HCT116 (cell line): ENCODE measurements around the gene FGD5. TPM values are rescaled to one million over a fixed set of nuclear protein-coding genes. Genes with fewer than 3 reads are reported as not detected.

Experiments used
- ATAC-seq: fragments of 200-7000 bp; cut with Tn5 transposase; 2 replicates; pipeline ENCODE4 v1.9.1; 2020; ENCODE audit warnings: mild to moderate bottlenecking, moderate library complexity
- BruUV-seq: library from RNA; stranded (reverse); fragments of 400-500 nt; replicated peaks from 2 replicates; lab custom pipeline; 2021; lab: Mats Ljungman, UMichigan
- CTCF ChIA-PET: fragments of 300-600 bp; sonication (Branson Sonifier 250); formaldehyde crosslinking; loops from one replicate; lab custom pipeline; 2021; ENCODE audit warnings: antibody characterized with exemption; lab: Charles Lee
- POLR2A ChIA-PET: fragments of 300-600, 350-600 bp; sonication (Branson Sonifier 250); formaldehyde crosslinking; loops from one replicate; lab custom pipeline; 2021; ENCODE audit warnings: antibody characterized with exemption; lab: Charles Lee
- RAD21 ChIA-PET, 2 experiments: fragments of 300-600 bp; sonication (Branson Sonifier 250); formaldehyde crosslinking; loops; one replicate each; lab custom pipeline; 2023; ENCODE audit warnings: low total read pairs in 2 of 2; ENCODE audit not compliant: uncharacterized antibody in 2 of 2, unreplicated experiment in 2 of 2, low non-redundant PET in 1 of 2; lab: Charles Lee
- DNase-seq: peaks from one replicate; pipeline ENCODE4 v3.0.0-alpha.2; 2010; ENCODE audit warnings: low read depth, low spot score
- H2AFZ ChIP-seq: fragments of 200-600 bp; shearing (Covaris generic), sonication (generic); 2 replicates; pipeline ENCODE4 v1.6.1; 2017; ENCODE audit warnings: low read depth, mixed run types, mixed read lengths, antibody characterized with exemption, low read length; ENCODE audit not compliant: poor library complexity, severe bottlenecking
- H3K27ac ChIP-seq: 2 replicates; pipeline ENCODE4 v1.5.1; 2012; ENCODE audit warnings: low read depth, low read length
- H3K27me3 ChIP-seq: fragments of 200-600 bp; sonication (generic); 2 replicates; pipeline ENCODE4 v1.6.1; 2016; ENCODE audit warnings: mixed run types, low read length, mixed read lengths; ENCODE audit not compliant: insufficient read depth
- H3K36me3 ChIP-seq, 2 experiments: fragments of 200-500 bp in 1 of 2; fragments of 200-600 bp in 1 of 2; sonication (Bioruptor generic) in 1 of 2; sonication (generic) in 1 of 2; 2 replicates each; pipeline versions ENCODE4 v1.5.1 to v1.6.1; 2014 to 2016; ENCODE audit warnings: low read length in 2 of 2, inconsistent platforms in 1 of 2, mixed read lengths in 1 of 2, mixed run types in 1 of 2; ENCODE audit not compliant: insufficient read depth in 2 of 2, control insufficient read depth in 1 of 2
- H3K4me1 ChIP-seq, 2 experiments: fragments of 200-600 bp in 1 of 2; sonication (generic) in 1 of 2; 2 replicates each; pipeline versions ENCODE4 v1.5.1 to v1.6.1; 2012 to 2017; ENCODE audit warnings: low read length in 2 of 2, inconsistent platforms in 1 of 2, mild to moderate bottlenecking in 1 of 2, mixed read lengths in 1 of 2, mixed run types in 1 of 2, moderate library complexity in 1 of 2; ENCODE audit not compliant: insufficient read depth in 2 of 2, control insufficient read depth in 1 of 2
- H3K4me2 ChIP-seq: fragments of 200-600 bp; sonication (generic); 2 replicates; pipeline ENCODE4 v1.6.1; 2017; ENCODE audit warnings: mixed run types, low read length, mixed read lengths
- H3K4me3 ChIP-seq, 2 experiments: fragments of 200-600 bp in 1 of 2; sonication (generic) in 1 of 2; replicated peaks in 1 of 2; 2 replicates each; pipeline ENCODE4 v1.5.1; 2011 to 2016; ENCODE audit warnings: low read length in 2 of 2, control low read depth in 1 of 2, low read depth in 1 of 2, mild to moderate bottlenecking in 1 of 2, mixed read lengths in 1 of 2, mixed run types in 1 of 2
- H3K79me2 ChIP-seq: fragments of 200-600 bp; sonication (generic); 2 replicates; pipeline ENCODE4 v1.6.1; 2017; ENCODE audit warnings: mild to moderate bottlenecking, mixed run types, low read length, moderate library complexity, mixed read lengths; ENCODE audit not compliant: insufficient read depth
- H3K9ac ChIP-seq: fragments of 200-600 bp; sonication (generic); 2 replicates; pipeline ENCODE4 v1.6.1; 2016; ENCODE audit warnings: low read length, mixed read lengths
- H3K9me2 ChIP-seq: fragments of 200-600 bp; sonication (generic), shearing (Covaris generic); 2 replicates; pipeline ENCODE4 v1.6.1; 2017; ENCODE audit warnings: mixed run types, mild to moderate bottlenecking, moderate library complexity; ENCODE audit not compliant: insufficient read depth
- H3K9me3 ChIP-seq, 2 experiments: fragments of 200-500 bp in 1 of 2; fragments of 200-600 bp in 1 of 2; sonication (Bioruptor generic) in 1 of 2; sonication (generic) in 1 of 2; 2 replicates each; pipeline ENCODE4 v1.6.1; 2014 to 2017; ENCODE audit warnings: low read length in 2 of 2, mixed read lengths in 2 of 2, inconsistent platforms in 1 of 2, low read depth in 1 of 2, mild to moderate bottlenecking in 1 of 2, mixed run types in 1 of 2, moderate library complexity in 1 of 2; ENCODE audit not compliant: control insufficient read depth in 1 of 2, insufficient read depth in 1 of 2
- H4K20me1 ChIP-seq: fragments of 200-600 bp; sonication (generic), shearing (Covaris generic); 2 replicates; pipeline ENCODE4 v1.6.1; 2017; ENCODE audit warnings: mixed run types, mild to moderate bottlenecking, moderate library complexity; ENCODE audit not compliant: insufficient read depth
- CBX3 ChIP-seq: IDR thresholded peaks from 2 replicates; pipeline ENCODE4 v1.6.1; 2012; ENCODE audit warnings: low read depth
- EGR1 ChIP-seq: IDR thresholded peaks from 2 replicates; pipeline ENCODE4 v1.6.1; 2012; ENCODE audit warnings: low read depth
- EZH2 ChIP-seq: fragments of 200-600 bp; sonication (generic); IDR thresholded peaks from 2 replicates; pipeline ENCODE4 v1.6.1; 2017; ENCODE audit warnings: antibody characterized with exemption, mixed run types
- EZH2phosphoT487 ChIP-seq: fragments of 200-600 bp; IDR thresholded peaks from 2 replicates; pipeline ENCODE4 v1.6.1; 2018; ENCODE audit warnings: antibody characterized with exemption, borderline replicate concordance
- FOSL1 ChIP-seq: IDR thresholded peaks from 2 replicates; pipeline ENCODE4 v1.6.1; 2012; ENCODE audit warnings: low read depth
- JUND ChIP-seq: IDR thresholded peaks from 2 replicates; pipeline ENCODE4 v1.6.1; 2012
- POLR2A ChIP-seq: IDR thresholded peaks from 2 replicates; pipeline ENCODE4 v1.7.0; 2011; ENCODE audit warnings: borderline replicate concordance; ENCODE audit not compliant: insufficient read depth, insufficient read length; ENCODE audit errors: extremely low read depth
- REST ChIP-seq: IDR thresholded peaks from 2 replicates; pipeline ENCODE4 v1.6.1; 2012; ENCODE audit warnings: low read depth
- SRF ChIP-seq: IDR thresholded peaks from 2 replicates; pipeline ENCODE4 v1.6.1; 2012; ENCODE audit warnings: low read depth
- TCF7L2 ChIP-seq: IDR thresholded peaks from 2 replicates; pipeline ENCODE4 v1.7.0; 2011; ENCODE audit warnings: borderline replicate concordance, inconsistent platforms; ENCODE audit not compliant: insufficient read depth, insufficient read length; ENCODE audit errors: extremely low read depth
- YY1 ChIP-seq: IDR thresholded peaks from 2 replicates; pipeline ENCODE4 v1.6.1; 2011; ENCODE audit warnings: low read length, low read depth, moderate library complexity, mild to moderate bottlenecking; ENCODE audit not compliant: insufficient replicate concordance; ENCODE audit errors: extremely low read depth
- ZFX ChIP-seq: fragments of 450-650 bp; IDR thresholded peaks from 2 replicates; pipeline ENCODE4 v1.6.1; 2017
- ZNF274 ChIP-seq: fragments of 200-500 bp; sonication (Bioruptor generic); IDR thresholded peaks from 2 replicates; pipeline ENCODE4 v1.6.1; 2014; ENCODE audit warnings: mild to moderate bottlenecking, low read depth, low read length, inconsistent platforms
- intact Hi-C: fragments of 100-400 bp; cut with micrococcal nuclease; formaldehyde crosslinking; loops from 2 replicates; pipeline ENCODE4 v1.10.0; 2022
- total RNA-seq: library from RNA; stranded (reverse); gene quantifications from one replicate; pipeline ENCODE4 v1.2.1, GENCODE V29; 2021; ENCODE audit not compliant: unreplicated experiment
- TF ChIP-seq, protein P1 (sequence below): IDR thresholded peaks from 2 replicates; pipeline ENCODE4 v1.6.1; 2012
- TF ChIP-seq, protein P2 (sequence below): IDR thresholded peaks from 2 replicates; pipeline ENCODE4 v1.6.1; 2012

The FGD5 gene
- total RNA-seq, 1 experiment from 2014 or later = 0.22 TPM

- H3K4me2 ChIP-seq = no peak overlapping the region
- no peak for ATAC-seq
- BruUV-seq = no TSS peak
- no peak overlapping the region for H3K27ac ChIP-seq
- no peaks in the 10 kb centered on the region for H3K4me1 ChIP-seq
- H3K79me2 ChIP-seq = no peaks in the 10 kb centered on the region
- H3K27me3 ChIP-seq = peaks cover 26% of the 10 kb centered on the region; the same call in 1 of the 2 replicates
- ChIA-PET POLR2A (no interaction called here), RAD21 (no interaction called here), CTCF (interaction anchor here (1.7 kb wide), 1 partner anchor 27 kb away, joined by 3 read pairs; no protein-coding TSS in a partner anchor)
- no peaks in the 10 kb centered on the region for H3K9me3 ChIP-seq
- H4K20me1 ChIP-seq = no peaks in the 10 kb centered on the region; the same call in 1 of the 2 replicates
- intact Hi-C loops = no loop called here
- TF ChIP-seq POLR2A = no peak
- TF ChIP-seq EZH2 = no peak
- TF ChIP-seq, protein P1, sequence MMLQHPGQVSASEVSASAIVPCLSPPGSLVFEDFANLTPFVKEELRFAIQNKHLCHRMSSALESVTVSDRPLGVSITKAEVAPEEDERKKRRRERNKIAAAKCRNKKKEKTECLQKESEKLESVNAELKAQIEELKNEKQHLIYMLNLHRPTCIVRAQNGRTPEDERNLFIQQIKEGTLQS = no peak
- no peak for TF ChIP-seq ZFX
- no peak for TF ChIP-seq YY1
- TF ChIP-seq SRF = no peak
- TF ChIP-seq ZNF274 = no peak
- TF ChIP-seq REST = no peak
- TF ChIP-seq CBX3 = no peak
- no peak for TF ChIP-seq TCF7L2
- TF ChIP-seq, protein P2, sequence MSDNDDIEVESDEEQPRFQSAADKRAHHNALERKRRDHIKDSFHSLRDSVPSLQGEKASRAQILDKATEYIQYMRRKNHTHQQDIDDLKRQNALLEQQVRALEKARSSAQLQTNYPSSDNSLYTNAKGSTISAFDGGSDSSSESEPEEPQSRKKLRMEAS = no peak
- no peak for TF ChIP-seq FOSL1
- TF ChIP-seq JUND = no peak
- TF ChIP-seq EGR1 = no peak
- TF ChIP-seq EZH2phosphoT487 = no peak
- no peak overlapping the region for H2AFZ ChIP-seq
- H3K9me2 ChIP-seq = no peaks in the 10 kb centered on the region
- no peak overlapping the region for H3K9ac ChIP-seq
- no peak overlapping the region for H3K4me3 ChIP-seq
- no peak for DNase-seq
- H3K36me3 ChIP-seq = no peaks in the 10 kb centered on the region
Observed at GRCh38 chr3:14894085-14894484, 75.3 kb downstream of the FGD5 start.
